D721Med (cell line): Measurements from ENCODE around the gene HPN.

Experiments used
- DNase-seq: peaks from one replicate; pipeline ENCODE4 v3.0.0; 2011; ENCODE audit warnings: low spot score; ENCODE audit not compliant: insufficient read length
- FAIRE-seq: peaks from 2 replicates; lab custom pipeline; 2011; peaks lifted over from hg19 to GRCh38; lab: Jason Lieb, UNC
- TF ChIP-seq, protein P1 (sequence below): IDR thresholded peaks from 2 replicates; pipeline ENCODE4 v1.5.1; 2012; ENCODE audit warnings: mild to moderate bottlenecking, control low read depth; ENCODE audit not compliant: insufficient read depth; ENCODE audit errors: missing control alignments

HPN gene

DNA sequence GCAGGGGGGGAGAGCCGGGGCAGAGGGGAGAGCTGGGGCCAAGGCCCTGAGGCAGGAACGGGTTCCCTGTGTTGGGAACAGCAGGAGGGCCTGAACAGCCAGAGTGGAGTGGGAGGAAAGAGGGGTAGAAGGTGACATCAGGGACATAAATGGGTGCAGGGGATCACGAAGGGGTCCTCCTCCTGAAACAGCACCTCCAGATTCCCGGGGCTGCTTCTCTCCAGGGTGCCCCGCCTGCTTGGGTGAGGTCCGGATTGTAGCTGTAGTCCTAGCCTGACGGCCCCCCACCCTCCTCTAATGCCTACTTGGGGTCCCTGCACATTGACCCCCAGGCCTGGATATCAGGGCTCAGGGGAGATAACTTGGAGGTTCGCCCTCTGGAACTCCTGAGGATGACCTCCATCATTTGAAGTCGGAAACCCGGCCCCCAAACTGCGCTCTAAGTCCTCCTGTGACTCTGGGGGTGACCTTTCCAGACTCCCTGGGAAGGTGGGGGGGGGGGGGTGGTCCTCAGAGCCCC lies 11.7 kb upstream of the HPN start:
- DNase-seq (no peak), FAIRE-seq (no peak)
- TF ChIP-seq, protein P1, sequence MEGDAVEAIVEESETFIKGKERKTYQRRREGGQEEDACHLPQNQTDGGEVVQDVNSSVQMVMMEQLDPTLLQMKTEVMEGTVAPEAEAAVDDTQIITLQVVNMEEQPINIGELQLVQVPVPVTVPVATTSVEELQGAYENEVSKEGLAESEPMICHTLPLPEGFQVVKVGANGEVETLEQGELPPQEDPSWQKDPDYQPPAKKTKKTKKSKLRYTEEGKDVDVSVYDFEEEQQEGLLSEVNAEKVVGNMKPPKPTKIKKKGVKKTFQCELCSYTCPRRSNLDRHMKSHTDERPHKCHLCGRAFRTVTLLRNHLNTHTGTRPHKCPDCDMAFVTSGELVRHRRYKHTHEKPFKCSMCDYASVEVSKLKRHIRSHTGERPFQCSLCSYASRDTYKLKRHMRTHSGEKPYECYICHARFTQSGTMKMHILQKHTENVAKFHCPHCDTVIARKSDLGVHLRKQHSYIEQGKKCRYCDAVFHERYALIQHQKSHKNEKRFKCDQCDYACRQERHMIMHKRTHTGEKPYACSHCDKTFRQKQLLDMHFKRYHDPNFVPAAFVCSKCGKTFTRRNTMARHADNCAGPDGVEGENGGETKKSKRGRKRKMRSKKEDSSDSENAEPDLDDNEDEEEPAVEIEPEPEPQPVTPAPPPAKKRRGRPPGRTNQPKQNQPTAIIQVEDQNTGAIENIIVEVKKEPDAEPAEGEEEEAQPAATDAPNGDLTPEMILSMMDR = no peak

DNA sequence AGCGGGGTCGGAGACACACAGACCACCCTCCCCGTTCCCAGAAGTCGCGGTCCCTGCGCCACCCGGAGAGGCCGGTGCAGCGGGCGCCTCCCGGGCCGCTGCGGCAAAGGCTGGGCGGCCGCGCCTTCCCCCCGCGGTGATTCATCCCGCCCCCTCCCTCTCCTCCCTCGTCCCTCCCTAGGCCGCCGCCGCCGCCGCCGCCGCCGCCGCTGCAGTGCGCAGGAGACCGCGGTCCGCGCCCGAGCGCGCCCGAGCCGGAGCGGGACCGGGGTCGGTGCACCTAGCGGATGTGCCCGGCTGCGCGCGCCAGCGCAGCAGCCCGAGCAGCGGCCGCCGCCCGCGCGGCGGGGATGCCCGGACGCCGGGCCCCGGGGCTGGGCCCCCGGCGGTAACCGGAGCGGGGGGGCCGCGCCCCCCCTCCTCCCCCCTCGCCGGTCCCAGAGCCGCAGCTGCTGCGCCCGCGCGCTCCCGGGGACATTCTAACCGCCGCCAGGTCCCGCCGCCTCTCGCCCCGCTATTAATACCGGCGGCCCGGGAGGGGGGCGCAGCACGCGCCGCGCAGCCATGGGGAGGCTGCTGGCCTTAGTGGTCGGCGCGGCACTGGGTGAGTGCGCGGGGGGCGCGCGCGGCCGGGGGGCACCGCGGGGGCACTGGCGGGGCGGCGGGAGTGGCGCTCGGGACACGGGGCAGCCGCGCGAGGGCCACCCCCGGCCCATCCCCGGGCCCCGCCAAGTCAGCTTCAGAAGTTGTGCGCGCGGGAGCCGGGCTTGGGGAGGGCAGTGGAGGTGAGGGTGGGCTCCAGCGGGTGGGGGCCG lies 11.1 kb upstream of the HPN start, which contains the start of gene SCN1B:
TSS of gene SCN1B (plus strand) at position 214 of the 815 bp plus-strand sequence. CDS start at position 565, 351 bp downstream.
- TF ChIP-seq, protein P1 = no peak
- no peak for FAIRE-seq
- DNase-seq = peak; percentile 76

DNA sequence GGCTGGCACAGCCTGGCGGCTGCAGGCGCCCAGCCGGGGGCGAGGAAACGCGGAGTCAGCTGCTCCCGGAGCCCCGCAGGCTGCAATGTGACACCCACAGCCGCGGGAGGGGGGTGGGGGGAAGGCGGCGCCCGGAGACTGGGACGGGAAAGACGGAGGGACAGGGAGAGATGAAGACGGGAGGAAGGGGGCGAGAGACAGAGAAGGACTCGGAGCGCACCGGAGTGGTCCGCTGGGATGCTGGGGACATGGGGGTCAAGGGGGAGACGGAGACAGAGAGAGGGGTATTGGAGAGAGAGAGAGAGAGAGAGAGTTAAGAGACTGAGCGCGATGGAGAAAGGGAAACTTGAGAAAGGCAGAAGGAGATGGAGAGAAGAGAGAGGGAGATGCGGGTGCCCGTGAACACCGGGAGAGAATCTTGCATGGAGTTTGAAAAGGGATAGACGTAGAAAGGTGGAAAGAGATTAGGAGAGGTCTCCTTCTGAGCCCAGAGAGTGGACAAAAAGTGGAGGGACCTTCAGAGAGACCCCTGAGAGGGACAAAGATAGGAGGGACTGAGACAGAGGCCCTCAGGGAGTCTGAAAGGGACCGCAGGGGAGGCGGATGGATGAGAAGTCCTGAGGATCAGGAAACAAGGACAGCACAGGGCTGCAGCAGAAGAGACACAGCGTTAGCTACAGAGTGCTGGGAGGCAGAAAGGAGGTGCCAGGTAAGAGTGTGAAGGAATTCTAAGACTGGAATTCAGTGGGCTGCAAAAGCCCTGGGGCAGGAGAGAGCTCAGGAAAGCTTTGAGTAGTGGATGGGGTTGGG lies 10.2 kb upstream of the HPN start:
- FAIRE-seq = no peak
- TF ChIP-seq, protein P1 = no peak
- no peak for DNase-seq

DNA sequence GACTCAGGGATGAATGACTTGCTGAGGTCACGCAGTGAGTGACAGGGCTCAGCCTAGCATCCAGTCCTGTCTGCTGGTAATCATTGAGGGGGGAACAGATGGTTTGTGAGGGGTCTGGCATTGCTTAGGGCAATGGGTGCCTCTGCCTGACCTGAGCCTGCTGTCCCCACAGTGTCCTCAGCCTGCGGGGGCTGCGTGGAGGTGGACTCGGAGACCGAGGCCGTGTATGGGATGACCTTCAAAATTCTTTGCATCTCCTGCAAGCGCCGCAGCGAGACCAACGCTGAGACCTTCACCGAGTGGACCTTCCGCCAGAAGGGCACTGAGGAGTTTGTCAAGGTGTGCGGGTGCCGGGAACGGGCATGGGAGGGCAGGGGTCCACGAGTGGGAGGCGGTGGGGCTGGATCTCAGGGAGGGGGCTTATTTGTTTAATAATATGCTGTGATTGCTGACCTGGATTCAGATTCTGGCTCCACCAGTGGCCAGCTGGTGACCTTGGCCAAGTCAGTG lies 9.1 kb upstream of the HPN start:
- DNase-seq (no peak), FAIRE-seq (no peak)
- TF ChIP-seq, protein P1 = no peak

DNA sequence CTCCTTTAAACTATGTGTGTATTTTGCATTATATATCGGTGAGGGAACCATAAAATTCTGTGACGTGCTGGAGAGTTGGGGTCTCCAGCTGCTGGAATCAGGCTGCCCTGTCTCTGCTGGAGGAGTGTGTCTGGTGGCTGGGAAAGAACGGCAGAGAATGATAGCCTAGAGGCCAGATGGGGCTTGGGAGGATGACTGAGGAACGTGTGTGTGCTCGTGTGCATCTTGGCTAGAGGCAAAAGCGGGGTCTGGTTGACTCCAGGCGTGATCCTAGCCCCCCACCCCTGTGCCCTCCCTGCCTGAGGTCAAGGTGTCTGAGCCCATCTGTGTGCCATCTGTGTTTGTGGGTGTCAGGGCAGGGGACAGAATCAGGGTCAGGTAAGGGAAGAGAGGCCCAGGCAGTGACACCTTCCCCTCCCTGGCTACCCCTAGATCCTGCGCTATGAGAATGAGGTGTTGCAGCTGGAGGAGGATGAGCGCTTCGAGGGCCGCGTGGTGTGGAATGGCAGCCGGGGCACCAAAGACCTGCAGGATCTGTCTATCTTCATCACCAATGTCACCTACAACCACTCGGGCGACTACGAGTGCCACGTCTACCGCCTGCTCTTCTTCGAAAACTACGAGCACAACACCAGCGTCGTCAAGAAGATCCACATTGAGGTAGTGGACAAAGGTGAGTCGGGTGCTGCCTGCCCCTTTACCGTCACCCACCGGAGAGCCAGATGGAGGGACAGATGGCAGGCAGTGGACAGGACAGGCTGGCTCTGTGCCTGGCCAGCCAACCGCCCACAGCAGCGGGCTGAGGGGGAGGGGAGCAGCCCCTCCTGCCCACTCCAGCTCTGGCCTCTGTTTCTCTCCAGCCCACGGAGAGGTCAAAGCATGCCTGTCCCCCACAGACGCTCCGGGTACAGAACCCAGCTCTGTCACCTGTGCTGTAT lies 8.2 kb upstream of the HPN start:
- FAIRE-seq (no peak), DNase-seq (no peak)
- TF ChIP-seq, protein P1 = no peak

DNA sequence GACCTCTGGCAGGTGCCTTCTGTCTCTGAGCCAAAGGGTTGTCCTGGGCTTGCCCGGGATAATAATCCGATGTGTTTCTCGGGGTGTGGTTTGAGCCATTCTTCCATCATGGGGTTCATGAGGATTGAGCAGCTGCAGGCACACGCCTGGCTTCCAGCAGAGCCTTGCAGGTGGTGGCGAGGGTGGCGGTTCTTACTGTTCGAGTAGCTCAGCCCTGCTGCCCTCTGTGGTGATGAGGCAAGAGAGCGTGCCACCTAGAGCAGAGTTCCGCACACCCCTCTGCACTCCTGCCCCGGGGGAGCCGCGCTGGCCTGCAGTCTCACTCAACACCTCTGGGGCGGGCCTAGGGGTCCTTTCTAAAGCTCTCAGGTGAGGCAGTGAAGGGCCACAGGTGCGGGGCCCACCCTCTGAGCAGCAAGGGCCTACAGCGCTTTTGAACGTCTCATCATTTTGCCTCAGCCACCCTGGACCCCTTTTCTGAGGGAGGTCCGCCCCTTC lies 7.5 kb upstream of the HPN start:
- no peak for FAIRE-seq
- TF ChIP-seq, protein P1 = no peak
- DNase-seq = no peak
